Mesenchymal stem cell (in vitro differentiated cells and primary cell): ENCODE results near the gene CLIP2.

Source experiments
- DNase-seq: peaks from one replicate; pipeline ENCODE4 v3.0.0-alpha.2; 2013
- H2AFZ ChIP-seq: one replicate; pipeline ENCODE4 v1.6.1; 2013; ENCODE audit warnings: low read depth, mild to moderate bottlenecking, control low read depth, inconsistent platforms, low read length, moderate library complexity
- H2AK5ac ChIP-seq: 2 replicates; pipeline ENCODE4 v1.6.1; 2013; ENCODE audit warnings: low read length, moderate library complexity, mild to moderate bottlenecking, inconsistent platforms; ENCODE audit not compliant: severe bottlenecking
- H2BK120ac ChIP-seq: one replicate; pipeline ENCODE4 v1.6.1; 2013; ENCODE audit warnings: low read depth, mild to moderate bottlenecking, inconsistent platforms, low read length, moderate library complexity
- H2BK12ac ChIP-seq, 2 experiments: one replicate each; pipeline ENCODE4 v1.6.1; 2013; ENCODE audit warnings: inconsistent platforms in 2 of 2, low read length in 2 of 2, mild to moderate bottlenecking in 2 of 2, moderate library complexity in 2 of 2, control low read depth in 1 of 2
- H2BK15ac ChIP-seq: one replicate; pipeline ENCODE4 v1.6.1; 2013; ENCODE audit warnings: mild to moderate bottlenecking, low read depth, inconsistent platforms; ENCODE audit not compliant: poor library complexity, severe bottlenecking
- H2BK5ac ChIP-seq: 2 replicates; pipeline ENCODE4 v1.6.1; 2013; ENCODE audit warnings: low read depth, mild to moderate bottlenecking, low read length, control low read depth, inconsistent platforms; ENCODE audit not compliant: poor library complexity, severe bottlenecking
- H3K14ac ChIP-seq, 2 experiments: one replicate each; pipeline ENCODE4 v1.6.1; 2013; ENCODE audit warnings: inconsistent platforms in 2 of 2, low read length in 2 of 2, control low read depth in 1 of 2, mild to moderate bottlenecking in 1 of 2, moderate library complexity in 1 of 2
- H3K18ac ChIP-seq, 2 experiments: one replicate each; pipeline ENCODE4 v1.6.1; 2013; ENCODE audit warnings: inconsistent platforms in 2 of 2, low read length in 2 of 2, control low read depth in 1 of 2, low read depth in 1 of 2, mild to moderate bottlenecking in 1 of 2
- H3K23ac ChIP-seq, 2 experiments: one replicate each; pipeline ENCODE4 v1.6.1; 2013; ENCODE audit warnings: inconsistent platforms in 2 of 2, low read length in 2 of 2, mild to moderate bottlenecking in 2 of 2, moderate library complexity in 2 of 2, control low read depth in 1 of 2
- H3K27ac ChIP-seq: 2 replicates; pipeline ENCODE4 v1.5.1; 2013; ENCODE audit warnings: mild to moderate bottlenecking, moderate library complexity, low read length, control low read depth, inconsistent platforms; ENCODE audit not compliant: poor library complexity, severe bottlenecking
- H3K27me3 ChIP-seq, 2 experiments: 2 replicates each; pipeline versions ENCODE4 v1.6.1 to v1.7.0; 2013; ENCODE audit warnings: low read length in 2 of 2, mild to moderate bottlenecking in 2 of 2, moderate library complexity in 2 of 2, control low read depth in 1 of 2, inconsistent platforms in 1 of 2; ENCODE audit not compliant: control insufficient read depth in 1 of 2, insufficient read depth in 1 of 2
- H3K36me3 ChIP-seq, 2 experiments: 2 replicates each; pipeline versions ENCODE4 v1.6.1 to v1.7.0; 2013; ENCODE audit warnings: low read length in 2 of 2, control low read depth in 1 of 2, inconsistent platforms in 1 of 2, low read depth in 1 of 2, mild to moderate bottlenecking in 1 of 2; ENCODE audit not compliant: insufficient read depth in 2 of 2, control insufficient read depth in 1 of 2
- H3K4ac ChIP-seq, 2 experiments: one replicate each; pipeline ENCODE4 v1.6.1; 2013; ENCODE audit warnings: inconsistent platforms in 2 of 2, low read length in 2 of 2, mild to moderate bottlenecking in 2 of 2, moderate library complexity in 2 of 2, control low read depth in 1 of 2, low read depth in 1 of 2
- H3K4me1 ChIP-seq: 2 replicates; pipeline ENCODE4 v1.6.1; 2013; ENCODE audit warnings: low read depth, low read length, control low read depth; ENCODE audit not compliant: control insufficient read depth, insufficient read depth
- H3K4me2 ChIP-seq: 2 replicates; pipeline ENCODE4 v1.6.1; 2013; ENCODE audit warnings: low read length, mild to moderate bottlenecking, inconsistent platforms; ENCODE audit not compliant: poor library complexity, severe bottlenecking
- H3K4me3 ChIP-seq, 2 experiments: 2 replicates each; pipeline versions ENCODE4 v1.5.1 to v1.7.0; 2013; ENCODE audit warnings: low read length in 2 of 2, mild to moderate bottlenecking in 2 of 2, control low read depth in 1 of 2, low read depth in 1 of 2; ENCODE audit not compliant: insufficient read depth in 1 of 2
- H3K79me1 ChIP-seq: replicated peaks from 2 replicates; pipeline ENCODE4 v1.6.1; 2013; ENCODE audit warnings: mild to moderate bottlenecking, control low read depth, low read length, inconsistent platforms; ENCODE audit not compliant: poor library complexity, severe bottlenecking
- H3K9ac ChIP-seq: 2 replicates; pipeline ENCODE4 v1.7.0; 2013; ENCODE audit warnings: mild to moderate bottlenecking, low read length, moderate library complexity
- H3K9me3 ChIP-seq: 2 replicates; pipeline ENCODE4 v1.7.0; 2013; ENCODE audit warnings: mild to moderate bottlenecking, low read length; ENCODE audit not compliant: control insufficient read depth
- H4K8ac ChIP-seq: one replicate; pipeline ENCODE4 v1.6.1; 2013; ENCODE audit warnings: inconsistent platforms, mild to moderate bottlenecking, low read length, moderate library complexity
- H4K91ac ChIP-seq: one replicate; pipeline ENCODE4 v1.6.1; 2013; ENCODE audit warnings: mild to moderate bottlenecking, low read length, inconsistent platforms
- WGBS: methylation state at CpG from one replicate; pipeline ENCODE4 v1.1.7; 2013; ENCODE audit warnings: mixed read lengths; 5-methylcytosine and 5-hydroxymethylcytosine counted together

The CLIP2 gene

DNA sequence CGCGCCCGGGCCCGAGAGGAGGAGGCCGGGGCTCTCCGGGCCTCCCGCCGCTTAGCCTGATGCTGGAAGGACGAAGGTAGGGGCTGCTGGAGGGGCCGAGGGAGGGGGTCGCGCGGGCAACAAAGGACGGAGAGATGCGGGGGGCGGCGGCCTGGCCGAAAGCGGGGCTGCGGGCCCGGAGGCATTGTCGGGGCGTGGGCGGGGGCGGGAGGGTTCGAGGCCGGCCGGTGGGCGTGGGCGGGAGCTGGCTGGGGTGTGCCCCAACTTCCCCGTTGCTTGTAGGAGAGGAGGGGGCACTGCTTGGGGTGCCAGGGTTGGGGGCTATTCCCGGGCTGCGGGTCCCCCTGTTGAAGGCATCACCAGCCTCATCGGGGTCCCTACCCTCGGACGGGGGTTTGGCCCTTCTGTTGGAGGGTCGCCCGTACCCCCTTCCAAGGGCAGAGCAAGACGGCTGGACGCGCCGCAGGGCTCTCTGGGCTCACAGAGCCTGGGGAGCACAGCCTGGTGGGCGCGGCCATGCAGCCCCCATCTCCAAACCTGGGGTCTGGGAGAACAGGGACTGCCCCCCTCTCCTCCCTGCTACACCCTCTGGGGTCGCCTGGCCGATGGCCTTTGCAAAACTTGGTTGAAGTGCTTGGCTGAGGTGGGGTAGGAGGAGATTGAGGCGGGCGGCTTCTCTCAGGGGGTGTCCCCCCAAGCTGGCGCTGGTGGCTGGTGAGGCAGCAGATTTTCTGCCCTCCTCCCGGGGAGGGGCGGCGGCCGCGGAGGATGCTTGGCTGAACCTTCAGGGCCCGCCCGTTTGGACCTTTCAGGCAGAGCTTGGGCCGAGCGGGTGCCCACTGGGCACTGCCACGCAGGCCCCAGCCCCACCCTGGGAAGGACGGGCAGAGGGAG, 699 bp downstream of the CLIP2 start:
- no peak overlapping the region for H3K27ac ChIP-seq
- H3K23ac ChIP-seq = peak overlapping the region in 1 of 2 experiments; percentile 89
- H3K18ac ChIP-seq = peak overlapping the region; percentile 86 to 97
- H3K36me3 ChIP-seq = peaks cover 0 to 4% of the 10 kb centered on the region in 2 experiments
- no peak overlapping the region for H2AK5ac ChIP-seq
- no peak overlapping the region for H4K8ac ChIP-seq
- H3K9ac ChIP-seq = peak overlapping the region; percentile 91
- peak overlapping the region; percentile 40 to 96 for H3K14ac ChIP-seq
- peak overlapping the region; percentile 93 to 95 for H3K4me3 ChIP-seq
- no peaks in the 10 kb centered on the region for H3K9me3 ChIP-seq
- 3% methylated on average over 43 of the region's 60 CpGs for WGBS
- peak overlapping the region; percentile 82 for H2BK120ac ChIP-seq
- H3K27me3 ChIP-seq = no peaks in the 10 kb centered on the region
- no peak overlapping the region for H2BK5ac ChIP-seq
- peak overlapping the region; percentile 28 to 81 for H3K4ac ChIP-seq
- peaks cover 28% of the 10 kb centered on the region for H3K4me1 ChIP-seq
- no peak overlapping the region for H2AFZ ChIP-seq
- H3K4me2 ChIP-seq = peak overlapping the region; percentile 85
- H3K79me1 ChIP-seq = peaks cover 8% of the 10 kb centered on the region
- no peak for DNase-seq
- peak overlapping the region; percentile 26 for H2BK15ac ChIP-seq
- peak overlapping the region; percentile 73 for H4K91ac ChIP-seq
- H2BK12ac ChIP-seq = peak overlapping the region in 1 of 2 experiments; percentile 64

GRCh38 chr7:74290553-74290950, 1.3 kb downstream of the CLIP2 start:
- H3K27me3 ChIP-seq = no peaks in the 10 kb centered on the region
- peak overlapping the region; percentile 86 to 97 for H3K18ac ChIP-seq
- no peak overlapping the region for H2BK5ac ChIP-seq
- peak overlapping the region; percentile 3 to 81 for H3K4ac ChIP-seq
- peaks cover 28% of the 10 kb centered on the region for H3K4me1 ChIP-seq
- H2BK15ac ChIP-seq = no peak overlapping the region
- no peak overlapping the region for H4K91ac ChIP-seq
- peaks cover 0 to 4% of the 10 kb centered on the region in 2 experiments for H3K36me3 ChIP-seq
- H3K9me3 ChIP-seq = no peaks in the 10 kb centered on the region
- WGBS = 20% methylated on average over 9 of the region's 9 CpGs
- H4K8ac ChIP-seq = no peak overlapping the region
- no peak overlapping the region for H3K27ac ChIP-seq
- H3K79me1 ChIP-seq = peaks cover 14% of the 10 kb centered on the region
- no peak overlapping the region for H2BK120ac ChIP-seq
- no peak for DNase-seq
- H3K23ac ChIP-seq = no peak overlapping the region
- peak overlapping the region in 1 of 2 experiments; percentile 94 for H3K14ac ChIP-seq
- H2BK12ac ChIP-seq = peak overlapping the region in 1 of 2 experiments; percentile 51
- no peak overlapping the region for H2AFZ ChIP-seq
- H2AK5ac ChIP-seq = no peak overlapping the region
- peak overlapping the region; percentile 85 for H3K4me2 ChIP-seq
- peak overlapping the region; percentile 91 for H3K9ac ChIP-seq
- H3K4me3 ChIP-seq = peak overlapping the region; percentile 93 to 95

GRCh38 chr7:74290981-74291441, 1.8 kb downstream of the CLIP2 start:
- Histone ChIP-seq H2BK15ac (no peak overlapping the region), H2BK12ac (no peak overlapping the region), H3K27me3 (no peaks in the 10 kb centered on the region), H4K91ac (no peak overlapping the region), H3K18ac (no peak overlapping the region), H3K9ac (peak overlapping the region; percentile 91), H2BK5ac (no peak overlapping the region), H3K79me1 (peaks cover 15% of the 10 kb centered on the region), H2AFZ (no peak overlapping the region), H4K8ac (no peak overlapping the region), H3K9me3 (no peaks in the 10 kb centered on the region), H3K4me2 (peak overlapping the region; percentile 19), H2AK5ac (no peak overlapping the region), H2BK120ac (no peak overlapping the region), H3K14ac (peak overlapping the region in 1 of 2 experiments; percentile 41), H3K36me3 (peaks cover 0 to 4% of the 10 kb centered on the region in 2 experiments), H3K4me3 (peak overlapping the region in 1 of 2 experiments; percentile 95), H3K4me1 (peaks cover 28% of the 10 kb centered on the region), H3K27ac (no peak overlapping the region), H3K23ac (peak overlapping the region in 1 of 2 experiments; percentile 27), H3K4ac (no peak overlapping the region)
- no peak for DNase-seq
- WGBS = 52% methylated on average over 10 of the region's 10 CpGs

GRCh38 chr7:74291535-74291934, 2.3 kb downstream of the CLIP2 start:
- Histone ChIP-seq H3K4me3 (no peak overlapping the region), H3K4me1 (peaks cover 28% of the 10 kb centered on the region), H4K91ac (peak overlapping the region; percentile 3), H2BK5ac (no peak overlapping the region), H2BK12ac (peak overlapping the region in 1 of 2 experiments; percentile 21), H3K4me2 (no peak overlapping the region), H3K27ac (no peak overlapping the region), H3K9me3 (no peaks in the 10 kb centered on the region), H3K18ac (peak overlapping the region in 1 of 2 experiments; percentile 25), H2AFZ (no peak overlapping the region), H2AK5ac (no peak overlapping the region), H2BK15ac (no peak overlapping the region), H2BK120ac (no peak overlapping the region), H3K9ac (no peak overlapping the region), H3K4ac (no peak overlapping the region), H3K27me3 (no peaks in the 10 kb centered on the region), H3K14ac (peak overlapping the region in 1 of 2 experiments; percentile 41), H3K79me1 (peaks cover 15% of the 10 kb centered on the region), H4K8ac (no peak overlapping the region), H3K23ac (peak overlapping the region in 1 of 2 experiments; percentile 67), H3K36me3 (peaks cover 0 to 7% of the 10 kb centered on the region in 2 experiments)
- 69% methylated on average over 5 of the region's 5 CpGs for WGBS
- no peak for DNase-seq
